LNCAP (cell line): ENCODE data around the gene WTAP.

Experiments
- CTCF ChIP-seq: fragments of 450-650 bp; IDR thresholded peaks from 2 replicates; pipeline ENCODE4 v1.5.1; 2017; ENCODE audit warnings: mild to moderate bottlenecking

The WTAP gene

DNA sequence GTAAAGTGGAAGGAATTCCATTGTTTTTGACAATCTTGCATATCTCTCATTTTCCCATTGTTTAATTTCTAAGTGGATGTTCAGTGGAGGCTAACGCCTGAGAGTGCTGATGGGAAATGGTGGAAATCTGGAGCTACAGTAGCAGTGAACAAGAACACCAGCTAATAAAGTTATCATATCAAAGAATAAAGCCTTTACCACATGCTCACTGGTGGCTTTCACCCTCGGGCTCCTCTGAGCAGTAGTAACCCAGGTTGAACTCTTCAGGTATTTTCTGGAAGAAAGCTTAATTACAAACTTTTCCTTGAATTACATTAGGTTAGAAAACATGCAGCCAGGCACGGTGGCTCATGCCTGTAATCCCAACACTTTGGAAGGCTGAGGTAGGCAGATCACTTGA lies 24.1 kb downstream of the WTAP start:
- no peak for TF ChIP-seq CTCF

DNA sequence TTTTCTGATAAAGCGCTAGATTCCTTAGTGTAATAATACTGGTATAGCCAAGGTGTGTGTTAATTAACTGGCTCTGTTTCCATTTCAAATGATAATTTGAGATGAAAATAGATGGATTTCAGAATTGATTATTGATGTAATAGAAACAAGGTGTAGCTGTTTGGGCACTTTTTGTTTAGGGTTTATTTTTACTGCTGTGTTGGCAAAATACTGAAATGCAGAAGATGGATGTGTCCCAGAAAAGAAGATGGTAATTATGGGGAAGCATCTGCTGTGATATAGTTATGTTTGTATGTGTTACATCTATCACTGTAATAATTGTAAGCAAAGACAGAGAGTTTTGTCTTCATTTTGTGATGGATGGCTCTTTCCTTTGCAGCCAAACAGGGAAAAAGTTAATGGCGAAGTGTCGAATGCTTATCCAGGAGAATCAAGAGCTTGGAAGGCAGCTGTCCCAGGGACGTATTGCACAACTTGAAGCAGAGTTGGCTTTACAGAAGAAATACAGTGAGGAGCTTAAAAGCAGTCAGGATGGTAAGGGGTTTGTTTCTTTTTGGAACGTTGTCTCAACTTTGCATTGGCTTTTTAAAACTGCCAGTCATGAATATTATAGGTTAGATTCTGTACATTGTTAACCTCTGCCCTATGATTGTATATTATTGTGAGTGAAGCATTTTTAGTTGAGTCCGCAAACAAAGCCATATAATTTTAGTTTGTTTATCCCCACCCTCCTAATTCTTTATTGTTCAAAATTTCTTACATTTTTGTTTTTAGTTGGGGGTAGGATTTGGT lies 26.0 kb downstream of the WTAP start:
- TF ChIP-seq CTCF = no peak

DNA sequence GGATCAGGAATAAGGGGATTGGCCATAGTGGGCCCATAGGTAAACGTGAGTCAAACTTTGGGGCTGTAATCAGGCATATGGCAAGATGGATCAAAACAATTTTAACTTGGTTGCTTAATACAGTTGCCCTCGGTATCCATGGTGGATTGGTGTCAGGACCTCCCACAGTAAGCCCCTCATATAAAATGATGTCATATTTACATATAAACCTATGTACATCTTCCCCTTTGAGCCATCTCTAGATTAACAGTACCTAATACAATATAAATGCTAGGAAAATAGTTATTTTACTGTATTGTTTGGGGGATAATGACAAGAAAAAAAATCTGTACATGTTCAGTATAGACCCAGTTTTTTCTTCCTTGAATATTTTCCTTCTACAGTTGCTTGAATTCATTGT lies 27.1 kb downstream of the WTAP start:
- TF ChIP-seq CTCF = no peak

DNA sequence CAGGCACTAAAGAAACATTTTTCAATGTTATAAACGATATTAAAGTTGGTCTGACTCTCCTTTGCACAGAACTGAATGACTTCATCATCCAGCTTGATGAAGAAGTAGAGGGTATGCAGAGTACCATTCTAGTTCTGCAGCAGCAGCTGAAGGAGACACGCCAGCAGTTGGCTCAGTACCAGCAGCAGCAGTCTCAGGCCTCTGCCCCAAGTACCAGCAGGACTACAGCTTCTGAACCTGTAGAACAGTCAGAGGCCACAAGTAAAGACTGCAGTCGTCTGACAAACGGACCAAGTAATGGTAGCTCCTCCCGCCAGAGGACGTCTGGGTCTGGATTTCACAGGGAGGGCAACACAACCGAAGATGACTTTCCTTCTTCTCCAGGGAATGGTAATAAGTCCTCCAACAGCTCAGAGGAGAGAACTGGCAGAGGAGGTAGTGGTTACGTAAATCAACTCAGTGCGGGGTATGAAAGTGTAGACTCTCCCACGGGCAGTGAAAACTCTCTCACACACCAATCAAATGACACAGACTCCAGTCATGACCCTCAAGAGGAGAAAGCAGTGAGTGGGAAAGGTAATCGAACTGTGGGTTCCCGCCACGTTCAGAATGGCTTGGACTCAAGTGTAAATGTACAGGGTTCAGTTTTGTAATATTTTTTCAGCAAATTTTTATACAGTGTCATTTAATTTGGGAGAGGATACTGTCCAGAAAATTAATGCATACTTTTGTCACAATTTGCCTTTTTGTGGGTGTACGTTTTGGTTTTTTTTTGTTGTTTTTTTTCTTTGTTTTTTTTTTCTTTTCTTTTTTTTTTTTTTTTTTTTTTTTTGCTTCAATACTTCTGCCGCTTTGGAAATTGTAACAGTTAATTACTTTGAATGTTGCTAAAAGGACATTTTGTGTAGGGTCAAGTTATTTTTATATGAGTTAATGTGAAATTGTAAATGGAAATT lies 27.9 kb downstream of the WTAP start:
- no peak for TF ChIP-seq CTCF

DNA sequence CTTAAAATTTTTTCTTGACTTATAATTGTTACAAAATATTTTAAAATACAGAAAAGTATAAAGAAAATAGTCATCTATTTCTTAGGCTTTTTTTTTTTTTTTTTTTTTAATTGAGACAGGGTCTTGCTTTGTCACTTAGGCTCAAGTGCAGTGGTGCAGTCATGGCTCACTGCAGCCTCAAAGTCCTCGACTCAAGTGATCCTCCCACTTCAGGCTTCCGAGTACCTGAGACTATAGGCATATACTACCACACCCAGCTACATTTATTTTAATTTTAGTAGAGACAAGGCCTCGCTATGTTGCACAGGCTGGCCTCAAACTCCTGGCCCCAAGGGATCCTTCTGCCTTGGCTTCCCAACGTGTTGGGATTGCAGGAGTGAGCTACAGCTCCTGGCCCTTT lies 29.2 kb downstream of the WTAP start:
- no peak for TF ChIP-seq CTCF

- no peak for TF ChIP-seq CTCF
Observed at GRCh38 chr6:159758031-159759001, 31.0 kb downstream of the WTAP start.

DNA sequence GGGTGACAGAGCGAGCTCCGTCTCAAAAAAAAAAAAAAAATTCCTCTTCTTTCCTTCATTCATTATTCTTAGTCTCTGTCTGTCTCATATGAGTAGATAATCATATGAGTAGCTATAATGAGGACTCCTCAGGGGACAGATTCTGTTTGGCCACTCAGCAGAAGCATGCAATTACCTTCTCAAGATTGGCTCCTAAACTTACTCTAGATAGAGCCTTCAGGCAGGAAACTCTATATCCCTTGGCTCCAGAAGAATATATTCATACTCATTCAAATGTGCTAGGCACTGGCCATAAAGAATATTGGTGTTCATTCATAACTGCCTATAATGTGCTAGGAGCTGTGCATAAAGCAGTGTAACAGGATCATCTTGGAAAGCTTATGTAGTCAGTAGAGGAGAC lies 32.3 kb downstream of the WTAP start:
- TF ChIP-seq CTCF = no peak
